Activated CD4-positive, alpha-beta T cell treated with anti-CD3 and anti-CD28 coated beads, Interleukin-10, Interleukin-2, amounts not matched to agents 100 ng/mL and 50 ng/mL, durations not matched to agents 16 hours and 8 hours (primary cell): ENCODE measurements around the gene PGRMC1.
"Not testable (repeated sequence)": the region's sequence is repeated elsewhere in the genome, so short reads cannot be mapped to it uniquely, and the experiment has no call there.

ENCODE experiments used
- DNase-seq: peaks from one replicate; pipeline ENCODE4 v3.0.0-alpha.2; 2020

Gene PGRMC1

DNA sequence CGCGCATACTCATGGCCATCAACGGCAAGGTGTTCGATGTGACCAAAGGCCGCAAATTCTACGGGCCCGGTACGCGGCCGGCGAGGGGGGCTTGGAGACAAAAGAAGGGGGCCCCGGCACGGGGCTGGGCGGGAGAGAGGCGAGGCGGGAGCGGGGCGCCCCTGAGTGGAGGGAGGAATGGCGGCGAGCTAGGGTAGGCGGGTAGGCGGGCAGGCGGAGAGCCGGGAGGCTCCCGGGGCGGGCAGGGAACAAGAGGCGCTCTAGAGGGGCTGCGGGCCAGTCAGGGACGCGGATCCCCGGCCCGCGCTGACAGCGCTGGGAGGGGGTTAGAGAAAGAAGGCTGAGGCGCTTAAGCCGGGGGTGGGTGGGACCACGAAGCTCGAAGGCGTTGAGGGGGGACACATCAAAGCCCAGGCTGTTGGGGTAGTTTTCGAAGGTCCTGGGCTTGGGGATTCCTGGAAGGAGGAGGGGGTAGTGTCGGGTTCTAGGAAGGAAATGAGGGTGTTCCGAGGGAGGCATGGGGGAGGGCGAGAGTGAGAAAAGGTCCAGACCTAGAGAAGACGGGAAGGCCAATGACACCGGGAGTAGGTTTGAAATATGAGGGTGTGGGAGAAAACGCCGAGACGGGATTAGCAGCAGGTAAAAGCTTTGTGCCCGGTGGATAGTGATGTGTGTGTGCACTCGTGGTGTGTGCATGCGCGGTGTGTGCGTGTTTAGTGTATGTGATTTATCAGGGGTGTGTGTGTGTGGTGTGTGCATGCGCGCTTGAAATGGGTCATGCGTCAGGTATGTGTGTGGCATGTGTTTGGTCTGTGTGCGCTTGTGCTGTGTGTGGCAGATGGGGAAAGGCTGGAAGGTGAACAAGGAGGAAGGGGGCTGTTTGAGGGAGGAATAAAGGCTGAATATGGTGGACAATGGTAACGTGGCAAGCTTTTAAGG lies 807 bp downstream of the PGRMC1 start:
- DNase-seq = peak; percentile 37

DNA sequence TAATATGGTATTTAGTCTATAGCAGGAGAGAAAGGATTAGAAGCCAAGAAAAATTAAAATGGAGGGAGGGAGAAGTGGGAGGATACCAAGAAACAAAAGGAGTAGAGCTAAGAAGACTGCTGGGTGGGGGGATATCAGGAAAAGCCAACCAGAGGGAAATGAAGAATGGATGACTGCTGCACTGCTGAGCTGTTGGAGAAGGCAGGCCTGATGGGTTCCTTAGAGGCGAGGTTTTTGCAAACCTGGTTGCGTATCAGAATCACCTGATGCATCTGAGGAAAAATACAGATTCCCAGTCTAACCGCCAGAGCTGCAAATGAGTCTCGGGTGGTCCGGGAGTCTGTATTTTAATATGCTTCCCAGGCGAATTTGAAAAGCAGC lies 1.5 kb downstream of the PGRMC1 start:
- no peak for DNase-seq

DNA sequence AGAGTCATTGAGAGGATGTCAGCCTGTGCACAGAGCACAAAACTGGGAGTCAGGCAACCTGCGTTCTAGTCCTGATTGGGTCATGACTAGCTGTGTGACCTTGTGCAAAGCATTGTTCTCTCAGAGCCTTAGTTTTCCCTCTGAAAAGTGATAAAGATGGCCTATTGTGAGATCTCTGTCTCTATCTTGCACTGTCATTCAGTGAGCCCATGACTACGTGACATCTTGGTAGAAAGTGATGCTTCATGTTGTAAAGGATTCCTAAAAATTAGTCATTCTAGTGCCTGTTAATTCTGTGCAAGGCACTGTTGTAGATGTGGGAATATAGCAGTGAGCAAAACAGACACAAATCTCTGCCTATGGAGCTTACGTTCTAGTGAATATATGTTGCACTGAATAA lies 2.5 kb downstream of the PGRMC1 start:
- peak; percentile 15 for DNase-seq

DNA sequence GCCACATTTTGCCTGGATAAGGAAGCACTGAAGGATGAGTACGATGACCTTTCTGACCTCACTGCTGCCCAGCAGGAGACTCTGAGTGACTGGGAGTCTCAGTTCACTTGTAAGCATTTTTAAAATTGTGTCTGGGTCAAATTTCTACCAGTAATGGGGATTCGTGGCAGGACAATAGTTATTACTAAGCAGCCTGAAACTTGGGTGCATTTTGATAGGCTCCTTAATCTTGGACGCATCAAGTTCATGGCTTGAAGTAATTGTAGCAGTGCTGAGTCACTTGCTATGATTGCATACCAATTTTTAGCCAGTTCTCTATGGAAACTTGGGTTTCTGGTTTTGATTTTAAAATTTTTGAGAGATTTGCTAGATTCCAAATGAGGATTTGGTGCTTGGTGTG lies 4.3 kb downstream of the PGRMC1 start:
- no peak for DNase-seq

DNA sequence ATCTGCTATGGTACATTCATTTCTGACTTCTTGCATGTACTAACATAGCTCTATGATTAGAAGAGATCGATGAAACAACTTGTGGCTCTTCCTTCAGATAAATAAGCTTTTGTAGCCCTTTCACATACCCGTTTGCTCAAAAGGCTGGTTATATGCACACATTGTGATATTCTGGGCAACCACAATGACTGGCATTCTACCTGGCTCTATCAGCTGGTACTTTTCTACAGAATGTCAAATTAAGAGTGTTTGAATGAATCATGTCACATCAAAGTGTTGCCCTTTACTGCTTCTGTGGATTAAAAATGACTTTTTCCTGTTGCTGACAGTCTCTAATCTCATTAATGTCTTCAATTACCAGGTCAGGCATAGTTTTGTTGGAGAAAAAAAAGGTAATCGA lies 11.6 kb downstream of the PGRMC1 start:
- no peak for DNase-seq

DNA sequence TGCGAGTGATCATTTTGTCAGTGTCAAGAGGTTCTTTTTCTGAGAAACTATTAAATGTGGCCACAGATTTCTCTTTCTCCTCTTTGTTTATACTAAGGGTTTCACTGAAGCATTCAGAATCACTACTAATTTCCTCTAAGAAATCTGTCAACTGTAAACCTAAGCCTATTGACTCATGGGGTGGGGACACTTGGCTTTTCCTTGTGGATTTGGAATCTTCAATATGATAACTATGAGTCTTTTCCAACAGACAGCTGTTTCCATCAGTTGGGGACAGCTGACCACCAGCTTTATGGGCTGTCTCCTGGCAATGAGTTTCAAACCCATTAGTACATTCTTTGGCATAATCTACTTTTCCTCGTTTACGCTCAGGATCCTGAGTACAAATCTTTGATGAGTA lies 13.8 kb downstream of the PGRMC1 start:
- no peak for DNase-seq

DNA sequence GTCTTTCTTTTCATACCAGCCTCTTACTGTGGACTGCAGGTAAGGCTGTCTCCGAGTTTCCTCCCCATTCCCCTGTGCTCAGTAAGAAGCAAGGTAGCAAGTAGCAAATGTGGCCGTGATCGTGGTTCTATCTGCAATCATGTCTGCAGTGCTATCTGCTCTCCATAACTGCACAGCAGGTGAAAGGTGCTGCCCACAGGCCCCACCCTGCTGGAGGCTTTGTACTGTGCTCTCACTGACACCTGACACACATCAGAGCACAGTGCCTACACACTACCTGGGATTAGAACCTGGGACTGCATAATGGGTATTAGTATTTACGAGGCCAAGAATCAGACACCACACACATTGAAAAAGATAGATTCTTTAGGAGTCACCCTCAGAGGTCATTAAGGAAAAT lies 15.3 kb downstream of the PGRMC1 start:
- DNase-seq = no peak

DNA sequence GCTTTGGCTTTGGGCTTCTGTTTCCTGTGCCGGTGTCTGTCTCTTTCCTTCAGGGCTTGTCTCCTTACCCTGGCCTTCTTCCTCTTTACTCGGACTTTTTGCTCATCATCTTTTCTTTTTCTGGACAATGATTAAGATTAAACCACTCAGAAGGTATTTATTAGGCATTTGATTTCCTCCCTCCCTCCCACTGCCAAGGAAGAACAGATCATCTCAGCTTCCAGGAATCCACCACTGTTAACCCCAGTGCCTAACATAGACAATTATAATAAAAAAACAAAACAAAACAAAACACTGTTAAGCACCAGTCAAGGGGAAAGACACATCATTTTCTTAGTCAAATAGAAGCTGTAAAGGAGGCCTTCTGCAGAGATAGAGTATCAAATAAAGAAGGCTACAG lies 16.6 kb downstream of the PGRMC1 start:
- DNase-seq = no peak

DNA sequence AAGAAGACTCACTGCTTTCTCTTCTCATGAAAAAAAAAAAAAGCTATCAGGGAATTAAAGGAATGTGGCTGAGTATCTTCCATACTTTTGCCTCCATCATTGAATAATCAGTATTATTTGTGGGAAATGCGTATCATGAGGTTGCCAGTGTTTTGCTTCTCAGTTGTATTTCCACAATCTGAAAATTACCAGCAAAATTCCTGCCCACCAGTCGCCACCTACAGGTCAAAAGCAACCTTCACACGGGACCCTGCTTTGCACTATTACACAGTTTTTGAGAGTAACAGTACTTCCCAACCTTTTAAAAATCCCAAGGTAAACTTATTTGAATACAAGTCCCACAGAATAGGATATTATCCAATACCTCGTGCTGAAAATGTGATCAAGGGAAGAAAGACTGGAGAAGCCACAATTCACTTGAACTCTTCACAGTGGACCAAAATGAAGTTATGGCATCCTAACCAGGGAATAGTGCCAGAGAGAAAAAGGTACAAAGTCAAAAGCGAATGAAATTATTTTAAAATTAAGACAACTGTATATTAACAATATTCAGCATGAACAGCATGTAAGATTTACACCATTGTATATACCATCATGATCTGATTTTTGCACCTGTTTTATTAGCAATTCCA lies 30.4 kb downstream of the PGRMC1 start:
- peak; percentile 23 for DNase-seq

DNA sequence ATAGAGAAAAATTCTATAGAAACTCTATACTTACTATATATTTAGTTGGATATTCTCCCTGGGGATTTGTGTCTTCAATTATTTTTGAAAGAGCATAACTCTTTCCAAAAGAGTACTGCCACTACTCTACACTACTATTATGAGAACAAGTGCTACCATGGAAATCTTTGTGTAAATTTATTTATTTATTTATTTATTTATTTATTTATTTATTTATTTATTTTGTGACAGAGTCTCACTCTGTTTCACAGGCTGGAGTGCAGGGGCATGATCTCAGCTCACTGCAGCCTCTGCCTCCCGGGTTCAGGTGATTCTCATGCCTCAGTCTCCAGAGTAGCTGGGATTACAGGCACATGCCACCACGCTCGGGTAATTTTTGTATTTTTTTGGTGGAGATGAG lies 31.0 kb downstream of the PGRMC1 start:
- DNase-seq = not testable (repeated sequence)

DNA sequence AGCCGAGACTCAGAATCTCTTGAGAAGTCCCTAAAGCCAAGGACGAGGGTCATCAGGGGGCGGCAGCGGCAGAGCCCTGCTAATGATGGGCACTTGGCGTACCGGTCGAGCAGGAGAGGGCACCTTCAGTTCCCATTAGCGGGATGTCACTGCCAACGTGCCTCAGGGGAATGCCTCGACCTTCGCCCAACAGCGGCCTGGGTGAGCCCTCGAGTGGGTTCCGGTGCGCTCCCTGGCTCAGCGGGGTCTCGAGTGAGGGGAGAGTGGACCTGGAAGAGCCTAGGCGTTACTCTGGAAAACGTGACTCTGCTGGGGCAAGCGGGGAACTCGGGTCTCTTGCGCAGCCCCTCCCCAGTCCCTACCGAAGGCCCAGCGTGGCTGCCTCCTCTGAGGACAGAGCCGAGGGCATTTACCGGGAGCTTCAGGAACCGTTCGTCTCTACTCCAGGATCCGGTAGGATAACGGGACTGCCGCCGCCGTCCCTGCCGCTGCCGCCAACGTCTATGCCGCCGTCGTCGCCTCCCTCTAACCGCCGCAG lies 36.9 kb downstream of the PGRMC1 start:
- DNase-seq = no peak

DNA sequence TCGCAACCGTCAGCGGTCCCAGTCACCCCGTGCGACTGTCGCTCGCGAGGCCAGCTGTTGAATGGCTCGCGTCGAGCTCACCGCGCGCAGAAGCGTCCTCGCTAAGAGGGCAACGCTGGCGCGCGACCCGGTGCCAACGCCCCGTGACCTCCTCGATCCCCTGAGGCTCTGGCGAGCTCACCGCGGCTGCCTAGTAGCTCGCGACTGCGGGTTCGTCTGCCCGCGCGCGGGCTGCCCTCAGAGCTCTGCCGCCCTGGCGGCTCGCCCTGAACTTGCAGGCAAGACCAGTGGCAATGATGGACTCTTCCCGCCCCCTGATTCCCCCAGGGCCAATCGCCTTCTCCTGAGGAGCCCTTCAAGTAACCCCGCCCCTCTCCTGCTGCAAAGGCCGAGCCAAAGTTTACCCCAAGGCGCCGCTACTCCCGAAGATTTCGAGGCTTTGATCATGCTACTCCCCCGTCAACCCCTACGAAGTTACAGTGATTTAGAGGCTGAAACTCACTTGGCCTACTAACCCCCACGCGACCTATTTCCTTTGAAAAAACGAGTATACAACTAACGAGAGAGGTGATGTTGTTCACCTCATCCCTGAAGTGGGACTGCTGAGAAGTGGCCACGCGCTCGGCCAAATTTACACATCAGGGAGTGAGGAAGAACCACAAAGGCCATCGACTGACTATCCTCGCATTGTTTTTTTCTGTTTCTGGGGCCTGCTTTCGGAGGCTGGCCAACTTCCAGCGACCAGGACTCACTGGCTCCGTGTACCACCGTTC lies 37.5 kb downstream of the PGRMC1 start:
- peak; percentile 74 for DNase-seq

DNA sequence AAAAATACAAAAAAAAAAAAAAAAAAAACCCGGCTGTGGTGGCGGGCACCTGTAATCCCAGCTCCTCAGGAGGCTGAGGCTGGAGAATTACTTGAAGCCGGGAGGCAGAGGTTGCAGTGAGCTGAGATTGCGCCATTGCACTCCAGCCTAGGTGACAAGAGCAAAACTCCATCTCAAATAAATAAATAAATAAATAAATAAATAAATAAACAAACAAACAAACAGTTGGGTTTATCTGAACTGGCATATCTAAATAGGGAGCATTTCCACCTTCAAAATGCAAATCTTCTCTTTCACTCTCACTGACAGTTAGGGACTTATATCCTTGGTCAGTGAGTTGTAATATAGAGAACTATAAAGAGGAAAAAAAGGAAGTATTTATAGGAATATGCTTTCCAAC lies 46.3 kb downstream of the PGRMC1 start:
- DNase-seq = not testable (repeated sequence)

DNA sequence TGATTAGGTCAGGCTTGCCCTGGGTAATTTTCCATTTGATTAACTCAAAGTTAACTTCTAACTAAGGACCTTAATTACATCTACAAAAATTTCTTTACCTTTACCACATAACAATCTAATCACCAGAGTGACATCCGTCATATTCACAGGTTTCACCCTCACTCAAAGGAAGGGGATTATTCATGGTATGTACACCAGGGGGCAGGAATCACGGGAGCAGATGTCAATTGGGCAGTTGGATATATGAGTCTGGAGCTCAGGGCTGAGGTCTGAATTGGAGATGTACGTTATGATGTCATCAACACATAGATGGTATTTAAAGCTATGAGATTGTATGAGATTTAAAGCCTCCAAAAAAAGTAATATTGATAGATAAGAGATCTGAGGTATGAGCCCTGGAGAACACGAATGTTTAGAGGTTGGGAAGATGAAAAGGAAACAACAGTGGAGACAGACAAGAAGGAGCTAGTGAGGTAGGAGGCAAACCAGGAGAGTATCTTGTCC lies 52.9 kb downstream of the PGRMC1 start:
- DNase-seq = no peak

DNA sequence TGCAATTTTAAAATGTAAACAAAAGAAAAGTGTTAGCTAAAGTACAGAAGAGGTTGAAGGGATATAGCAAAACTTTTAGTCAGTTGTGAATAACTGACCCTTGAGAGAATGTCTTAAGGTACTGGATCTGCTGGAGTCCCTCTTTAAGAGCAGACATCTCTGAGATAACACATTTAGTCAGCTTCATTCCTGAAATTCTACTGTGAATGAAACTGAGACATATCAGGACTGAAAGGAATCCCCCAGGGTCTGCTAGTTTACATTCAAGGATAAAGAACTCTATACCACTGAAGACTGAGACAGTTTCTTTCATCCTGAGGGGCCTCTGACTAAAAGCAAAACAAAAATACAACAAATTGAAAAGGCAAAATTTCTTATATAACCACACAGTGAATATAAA lies 54.4 kb downstream of the PGRMC1 start:
- DNase-seq = no peak

DNA sequence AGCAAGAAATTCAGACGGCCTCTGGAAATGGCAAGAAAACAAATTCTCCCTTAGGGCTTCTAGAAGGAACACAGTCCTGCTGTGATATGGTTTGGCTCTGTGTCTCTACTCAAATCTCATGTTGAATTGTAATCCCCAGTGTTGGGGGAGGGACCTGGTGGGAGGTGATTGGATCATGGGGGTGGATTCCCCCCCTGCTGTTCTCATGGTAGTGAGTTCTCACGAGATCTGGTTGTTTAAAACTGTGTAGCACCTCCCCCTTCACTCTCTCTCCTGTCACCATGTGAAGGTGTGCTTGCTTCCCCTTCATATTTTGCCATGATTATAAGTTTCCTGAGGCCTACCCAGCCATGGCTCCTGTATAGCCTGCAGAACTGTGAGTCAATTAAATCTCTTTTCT lies 55.2 kb downstream of the PGRMC1 start:
- DNase-seq = not testable (repeated sequence)

DNA sequence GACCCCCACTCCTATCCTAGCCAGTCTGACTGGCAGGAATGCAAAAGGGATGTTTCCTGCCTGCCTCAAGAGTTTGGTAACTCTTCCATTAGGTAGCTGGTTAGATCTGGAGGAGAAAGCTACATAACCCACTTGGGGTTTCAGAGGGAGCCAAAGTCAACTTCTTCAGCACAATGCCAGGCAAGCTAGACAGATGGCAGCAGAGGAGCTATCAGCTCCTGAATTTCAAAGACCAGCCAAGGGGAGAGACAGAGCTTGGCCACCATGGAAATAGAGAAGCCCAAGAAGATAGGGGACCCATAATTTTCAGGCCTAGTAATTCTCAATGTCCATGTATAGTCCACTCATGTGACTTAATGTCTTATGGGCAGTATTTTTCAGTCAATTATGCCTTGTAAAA lies 56.4 kb downstream of the PGRMC1 start:
- no peak for DNase-seq
